Thoracic aorta (tissue), 2 donors: ENCODE data around the gene FBXW2. TPM values are rescaled to one million over a fixed set of nuclear protein-coding genes. Genes with fewer than 3 reads are reported as not detected.

ENCODE experiments used
- ATAC-seq: fragments of 150-250 bp; one replicate; pipeline ENCODE4 v1.8.0; 2017; ENCODE audit warnings: low read depth; ENCODE audit not compliant: insufficient number of reproducible peaks, low FRiP score
- DNase-seq: peaks from one replicate; pipeline ENCODE4 v3.0.0-alpha.2; 2020; ENCODE audit warnings: low spot score
- H3K27ac ChIP-seq, 2 donors: fragments of 200-600 bp; sonication (generic); 1 replicate in 1 of 2; 2 replicates in 1 of 2; pipeline ENCODE4 v1.5.1; 2016; ENCODE audit warnings: mild to moderate bottlenecking in 2 of 2, moderate library complexity in 2 of 2
- H3K27me3 ChIP-seq: fragments of 200-600 bp; sonication (generic); replicated peaks from 2 replicates; pipeline ENCODE4 v1.6.0; 2016; ENCODE audit warnings: mild to moderate bottlenecking; ENCODE audit not compliant: insufficient read depth
- H3K36me3 ChIP-seq: fragments of 200-600 bp; sonication (generic); one replicate; pipeline ENCODE4 v1.5.1; 2016
- H3K4me1 ChIP-seq, 2 donors: fragments of 200-600 bp; sonication (generic); 1 replicate in 1 of 2; 2 replicates in 1 of 2; pipeline versions ENCODE4 v1.5.1 to v1.6.0; 2016; ENCODE audit warnings: low read depth in 2 of 2, mild to moderate bottlenecking in 1 of 2; ENCODE audit not compliant: control insufficient read depth in 1 of 2
- H3K4me3 ChIP-seq: fragments of 200-600 bp; sonication (generic); 2 replicates; pipeline ENCODE4 v1.5.1; 2016; ENCODE audit warnings: mild to moderate bottlenecking
- H3K9me3 ChIP-seq: fragments of 200-600 bp; sonication (generic); 2 replicates; pipeline ENCODE4 v1.5.1; 2016
- total RNA-seq, 2 donors: library from RNA; depleted of rRNA; stranded (reverse); fragments of >200 nt; gene quantifications; one replicate each; pipeline versions ENCODE4 v1.1.0 to v1.2.3, GENCODE V29; 2016
- TF ChIP-seq, protein P1 (sequence below): fragments of 200-600 bp; sonication (generic); IDR thresholded peaks from one replicate; pipeline ENCODE4 v1.5.1; 2019; ENCODE audit warnings: antibody characterized with exemption

The FBXW2 gene
- total RNA-seq, 2 donors from 2014 or later = 41.7 to 79.7 TPM

DNA sequence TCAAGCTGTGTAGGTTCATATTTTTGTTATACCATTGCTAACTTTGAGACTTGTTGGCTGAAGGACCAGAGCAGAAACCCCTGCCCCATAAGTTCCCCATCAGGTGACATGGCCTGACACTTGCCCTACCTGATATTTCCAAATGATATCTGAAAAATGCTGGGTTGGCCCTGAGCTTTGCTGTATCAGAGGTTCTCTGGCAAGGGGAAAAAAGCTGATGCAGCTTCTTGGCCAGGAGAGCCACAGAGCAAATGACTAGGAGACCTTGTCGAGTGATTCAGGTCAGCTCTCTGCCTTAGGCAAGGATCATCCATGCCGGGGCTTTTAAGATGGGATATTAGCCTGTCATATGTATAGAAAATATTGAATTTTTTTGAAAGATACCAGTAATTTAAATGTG, 76.0 kb downstream of the FBXW2 start:
- Histone ChIP-seq H3K27me3 (no peaks in the 10 kb centered on the region), H3K27ac (no peak overlapping the region), H3K4me3 (no peak overlapping the region), H3K9me3 (no peaks in the 10 kb centered on the region), H3K4me1 (peaks cover 8 to 23% of the 10 kb centered on the region in 2 donors), H3K36me3 (no peaks in the 10 kb centered on the region)
- DNase-seq (no peak), ATAC-seq (no peak)
- TF ChIP-seq, protein P1, sequence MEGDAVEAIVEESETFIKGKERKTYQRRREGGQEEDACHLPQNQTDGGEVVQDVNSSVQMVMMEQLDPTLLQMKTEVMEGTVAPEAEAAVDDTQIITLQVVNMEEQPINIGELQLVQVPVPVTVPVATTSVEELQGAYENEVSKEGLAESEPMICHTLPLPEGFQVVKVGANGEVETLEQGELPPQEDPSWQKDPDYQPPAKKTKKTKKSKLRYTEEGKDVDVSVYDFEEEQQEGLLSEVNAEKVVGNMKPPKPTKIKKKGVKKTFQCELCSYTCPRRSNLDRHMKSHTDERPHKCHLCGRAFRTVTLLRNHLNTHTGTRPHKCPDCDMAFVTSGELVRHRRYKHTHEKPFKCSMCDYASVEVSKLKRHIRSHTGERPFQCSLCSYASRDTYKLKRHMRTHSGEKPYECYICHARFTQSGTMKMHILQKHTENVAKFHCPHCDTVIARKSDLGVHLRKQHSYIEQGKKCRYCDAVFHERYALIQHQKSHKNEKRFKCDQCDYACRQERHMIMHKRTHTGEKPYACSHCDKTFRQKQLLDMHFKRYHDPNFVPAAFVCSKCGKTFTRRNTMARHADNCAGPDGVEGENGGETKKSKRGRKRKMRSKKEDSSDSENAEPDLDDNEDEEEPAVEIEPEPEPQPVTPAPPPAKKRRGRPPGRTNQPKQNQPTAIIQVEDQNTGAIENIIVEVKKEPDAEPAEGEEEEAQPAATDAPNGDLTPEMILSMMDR = no peak

DNA sequence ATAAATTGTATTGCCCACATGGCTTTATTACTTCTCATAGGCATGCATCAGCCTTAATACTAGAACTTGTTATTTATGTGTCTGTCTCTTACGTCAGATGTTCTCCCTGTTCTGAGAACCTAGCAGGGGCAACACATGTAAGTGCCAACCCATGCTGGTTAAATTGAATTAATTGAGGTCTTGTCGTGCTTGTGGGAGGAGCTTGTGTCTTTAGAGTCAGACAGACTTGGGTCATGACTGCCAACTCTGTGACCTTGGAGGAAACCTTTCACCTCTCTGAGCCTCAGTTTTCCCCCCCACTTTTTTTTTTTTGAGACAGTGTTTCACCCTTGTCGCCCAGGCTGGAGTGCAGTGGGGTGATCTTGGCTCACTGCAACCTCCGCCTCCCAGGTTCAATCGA, 76.7 kb downstream of the FBXW2 start:
- H3K9me3 ChIP-seq = no peaks in the 10 kb centered on the region
- no peaks in the 10 kb centered on the region for H3K36me3 ChIP-seq
- H3K27me3 ChIP-seq = no peaks in the 10 kb centered on the region
- DNase-seq (no peak), ATAC-seq (no peak)
- no peak overlapping the region for H3K4me3 ChIP-seq
- peaks cover 8 to 30% of the 10 kb centered on the region in 2 donors for H3K4me1 ChIP-seq
- TF ChIP-seq, protein P1 = no peak
- no peak overlapping the region for H3K27ac ChIP-seq

DNA sequence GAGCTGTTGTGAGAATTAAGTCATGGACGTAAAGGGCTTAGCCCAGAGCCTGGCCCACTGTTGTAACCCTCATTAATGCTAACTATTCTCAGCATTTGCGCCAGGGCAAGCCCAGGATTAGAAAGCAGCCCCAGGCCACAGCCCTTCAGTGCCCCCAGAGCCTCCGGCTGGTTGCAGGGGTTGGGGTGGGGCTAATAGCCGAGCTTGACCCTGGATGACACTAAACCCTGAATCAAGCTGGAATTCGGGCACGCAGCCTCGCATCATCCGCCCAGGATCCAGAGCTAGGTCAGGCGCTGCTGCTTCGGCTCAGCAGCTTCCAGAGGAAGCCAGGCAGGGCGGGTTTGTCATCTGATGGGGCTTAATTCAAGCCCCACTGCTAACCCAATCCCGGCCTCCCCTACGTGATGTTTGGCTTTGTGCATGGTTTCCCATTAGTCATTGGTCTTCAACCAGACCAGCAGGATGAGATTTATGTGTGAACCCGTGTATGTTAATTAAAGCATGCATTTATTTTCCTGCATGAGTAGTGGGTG, 77.8 kb downstream of the FBXW2 start:
- H3K9me3 ChIP-seq = no peaks in the 10 kb centered on the region
- H3K4me3 ChIP-seq = no peak overlapping the region
- no peaks in the 10 kb centered on the region for H3K27me3 ChIP-seq
- peaks cover 8 to 39% of the 10 kb centered on the region in 2 donors for H3K4me1 ChIP-seq
- DNase-seq (no peak), ATAC-seq (no peak)
- TF ChIP-seq, protein P1 = no peak
- no peak overlapping the region for H3K27ac ChIP-seq
- no peaks in the 10 kb centered on the region for H3K36me3 ChIP-seq

DNA sequence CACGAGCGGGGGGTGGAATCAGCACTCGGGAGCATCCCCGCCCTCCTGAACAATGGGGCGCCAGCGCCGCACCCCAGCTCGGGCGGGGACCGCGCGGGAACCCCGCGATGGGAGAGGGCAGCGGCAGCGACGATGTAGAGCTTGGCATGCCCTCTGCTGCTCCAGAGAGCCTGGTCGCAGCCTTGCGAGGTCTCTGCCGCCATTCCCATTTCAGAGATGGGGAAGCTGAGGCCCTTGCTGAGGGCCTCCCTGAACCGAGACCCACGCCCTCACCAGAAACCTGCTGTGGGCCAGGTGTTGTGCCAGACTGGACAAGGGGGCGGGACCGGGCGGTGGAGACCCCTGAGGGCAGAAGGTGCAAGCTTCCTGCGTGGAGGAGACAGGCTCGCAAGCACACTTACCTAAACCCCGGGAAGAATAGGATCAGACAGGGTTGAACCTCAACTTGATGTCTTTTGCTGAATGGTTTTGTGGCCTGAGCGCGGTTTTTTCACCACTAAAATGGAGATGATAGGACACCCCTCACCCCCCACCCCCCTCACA, 78.3 kb downstream of the FBXW2 start:
- TF ChIP-seq, protein P1 = no peak
- peak overlapping the region; percentile 85 for H3K4me3 ChIP-seq
- no peaks in the 10 kb centered on the region for H3K36me3 ChIP-seq
- peaks cover 8 to 41% of the 10 kb centered on the region in 2 donors for H3K4me1 ChIP-seq
- DNase-seq (no peak), ATAC-seq (no peak)
- peak overlapping the region; percentile 25 to 72 for H3K27ac ChIP-seq
- H3K27me3 ChIP-seq = no peaks in the 10 kb centered on the region
- no peaks in the 10 kb centered on the region for H3K9me3 ChIP-seq

DNA sequence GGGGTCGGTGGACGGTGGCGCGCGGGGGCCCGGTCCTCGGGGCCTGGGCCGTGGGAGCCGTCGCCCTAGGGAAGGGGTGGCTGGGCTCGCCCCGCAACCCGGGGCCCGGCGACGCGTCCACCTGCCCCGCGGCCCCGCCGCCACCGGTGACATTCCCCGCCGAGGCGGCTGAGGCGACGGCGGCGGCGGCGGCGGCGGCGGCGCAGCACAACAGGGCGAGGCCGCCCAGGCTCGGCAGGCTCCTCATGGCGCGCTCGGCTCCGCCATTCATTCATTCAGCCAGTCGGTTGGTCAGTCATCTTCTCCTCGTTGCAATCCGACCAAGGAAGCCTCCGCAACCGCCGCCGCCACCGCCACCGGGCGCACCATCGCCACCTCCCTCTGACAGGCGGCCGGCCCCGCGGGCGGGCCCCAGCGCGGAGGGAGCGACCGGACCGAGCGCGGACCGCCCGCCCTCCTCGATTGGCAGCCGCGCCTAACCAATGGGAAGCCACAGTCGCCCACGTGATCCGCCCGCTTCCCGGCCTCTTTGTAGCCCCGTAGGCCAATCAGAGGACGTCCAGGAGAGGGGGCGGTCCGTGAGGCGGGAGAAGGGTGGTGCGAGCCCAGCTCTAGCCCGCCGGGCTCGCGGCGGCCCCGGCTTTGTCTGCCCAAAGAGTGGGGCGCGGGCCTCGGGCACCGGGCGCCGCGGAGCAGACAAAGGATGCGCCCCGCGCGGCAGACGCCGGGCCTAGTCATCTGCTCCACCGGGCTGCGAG, 78.9 kb downstream of the FBXW2 start, which contains the start of gene MEGF9:
TSS of gene MEGF9 (minus strand) at position 383 of the 758 bp plus-strand sequence. CDS start at position 271, 112 bp downstream.
- peak within 1 kb of the TSS; percentile 85 for H3K4me3 ChIP-seq
- TF ChIP-seq, protein P1 = no peak
- no peaks in the 10 kb centered on the region for H3K9me3 ChIP-seq
- H3K27me3 ChIP-seq = no peaks in the 10 kb centered on the region
- ATAC-seq (peak; percentile 96), DNase-seq (peak; percentile 96)
- H3K36me3 ChIP-seq = no peaks in the 10 kb centered on the region
- peaks cover 8 to 45% of the 10 kb centered on the region in 2 donors for H3K4me1 ChIP-seq
- H3K27ac ChIP-seq = peak within 1 kb of the TSS; percentile 48 to 72
